OCI-LY3 (cell line): ENCODE data around the gene KRTAP19-3.

ENCODE experiments used
- CTCF ChIP-seq: fragments of 200-600, 300-600 bp; sonication (generic); IDR thresholded peaks from 2 replicates; pipeline ENCODE4 v1.5.1; 2014; ENCODE audit warnings: antibody characterized with exemption, low read length, low read depth
- EZH2phosphoT487 ChIP-seq: fragments of 200-600 bp; shearing (Covaris generic); IDR thresholded peaks from 2 replicates; pipeline ENCODE4 v1.6.1; 2018; ENCODE audit warnings: antibody characterized with exemption, mixed run types, low read depth

DNA sequence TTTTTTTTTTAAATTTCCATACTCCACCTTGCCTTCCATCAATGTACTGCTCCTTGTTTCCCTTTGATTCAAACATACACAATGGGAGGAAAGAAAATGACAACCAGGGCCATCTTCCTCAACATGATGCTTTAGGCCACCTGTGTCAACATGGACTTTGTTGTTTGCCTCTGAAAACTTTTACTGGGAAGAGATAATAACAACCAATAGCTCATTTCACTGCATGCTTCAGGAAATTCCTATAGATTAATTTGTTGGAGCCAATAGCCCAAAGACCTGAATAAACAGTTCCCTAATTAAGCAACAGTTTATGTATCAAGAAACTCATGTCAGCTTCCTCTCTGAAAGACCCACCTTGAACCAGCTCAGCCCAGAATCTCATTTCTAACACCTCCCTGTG, 48.6 kb downstream of the KRTAP19-3 start:
- TF ChIP-seq CTCF, result no peak
- no peak for TF ChIP-seq EZH2phosphoT487
